Left ventricle myocardium superior (tissue), 1 donor: ENCODE measurements around the gene MMD. TPM values are rescaled to one million over a fixed set of nuclear protein-coding genes. Genes with fewer than 3 reads are reported as not detected.
"Not testable (repeated sequence)": the region's sequence is repeated elsewhere in the genome, so short reads cannot be mapped to it uniquely, and the experiment has no call there.

Experiments
- ATAC-seq: fragments of 200-7000 bp; cut with Tn5 transposase; one replicate; pipeline ENCODE4 v1.9.1; 2020; ENCODE audit warnings: mild to moderate bottlenecking, moderate library complexity
- DNase-seq: peaks from one replicate; pipeline ENCODE4 v3.0.0-alpha.2; 2020
- intact Hi-C: fragments of 100-400 bp; cut with micrococcal nuclease; formaldehyde crosslinking; loops from one replicate; pipeline ENCODE4 v1.11.0; 2022
- total RNA-seq: library from RNA; stranded (reverse); fragmentation: NEBNext Ultra II Directional; extraction: Animal tissue kit (Norgen Biotek cat#: 25700); gene quantifications from one replicate; pipeline ENCODE4 v1.2.1, GENCODE V29; 2021
- donor health status: DM: no; HTN: yes; CAD: no; lungs with severe emphysema.

MMD gene
- total RNA-seq, 1 donor from 2014 or later: 17.0 TPM

DNA sequence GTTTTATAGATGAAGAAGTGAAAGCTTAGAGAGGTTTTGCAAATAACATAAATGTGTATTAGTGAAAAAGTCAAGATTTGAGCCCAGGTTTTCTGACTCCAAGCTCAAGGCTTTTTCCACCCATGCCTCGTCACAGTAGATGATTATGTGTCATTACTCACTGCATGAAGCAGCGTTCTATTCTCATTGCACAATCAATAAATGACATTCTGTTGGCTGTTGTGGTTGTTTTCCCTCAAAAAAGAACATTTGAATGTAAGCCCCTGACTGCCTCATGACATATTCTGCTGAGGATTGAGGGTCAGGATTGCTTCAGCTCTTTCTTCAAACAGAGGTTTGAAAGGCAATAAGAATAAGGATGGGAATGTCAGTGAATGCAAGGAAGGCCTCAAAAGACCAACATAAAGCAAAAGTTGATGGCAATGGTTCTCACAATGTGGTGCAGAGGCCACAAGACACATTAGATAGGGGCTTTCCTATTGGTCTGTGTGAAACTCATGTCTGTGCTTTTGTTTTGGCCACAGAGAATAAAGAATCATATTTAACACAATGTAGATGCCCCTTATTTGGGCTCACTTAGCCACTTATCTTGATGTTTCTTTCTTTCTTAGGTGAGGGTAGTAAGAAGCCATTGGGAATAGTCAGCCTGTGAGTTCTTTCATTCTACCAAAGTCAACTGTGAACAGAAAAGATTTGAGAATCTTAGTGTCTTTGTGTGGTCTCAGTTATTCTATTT is 5.4 kb upstream of the MMD start:
- DNase-seq (no peak), ATAC-seq (no peak)
- intact Hi-C loops: no loop called here

DNA sequence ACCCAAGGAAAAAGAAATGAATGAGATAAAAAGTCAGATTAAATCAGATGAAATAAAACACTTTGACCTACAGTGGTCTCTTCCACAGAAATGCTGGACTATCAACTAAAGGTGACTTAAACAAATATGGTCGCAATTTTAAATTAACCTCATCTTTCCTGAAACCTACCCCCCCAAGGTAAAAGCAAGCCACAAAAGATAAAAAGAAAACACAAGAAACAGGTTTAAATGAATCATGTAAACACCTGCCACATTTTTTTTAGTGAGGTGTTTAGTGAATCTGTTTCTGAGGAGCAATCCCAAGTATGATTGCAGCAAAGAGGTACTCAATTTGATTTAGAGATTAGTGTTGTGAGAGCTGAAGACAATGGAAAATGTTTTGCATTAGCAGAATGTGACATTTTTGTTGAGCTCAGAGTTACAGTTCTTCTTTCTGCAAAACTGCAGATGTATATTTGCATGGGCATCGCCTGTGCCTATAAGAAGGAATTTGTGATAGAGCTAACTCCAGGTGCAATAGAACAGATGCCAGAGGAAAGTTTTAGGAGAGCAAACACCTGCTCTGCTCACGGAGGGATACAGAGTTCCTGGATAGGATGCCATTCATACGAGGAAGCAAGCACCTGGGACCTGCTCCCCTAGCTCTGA is 3.4 kb upstream of the MMD start:
- DNase-seq (no peak), ATAC-seq (no peak)
- intact Hi-C loops: no loop called here

DNA sequence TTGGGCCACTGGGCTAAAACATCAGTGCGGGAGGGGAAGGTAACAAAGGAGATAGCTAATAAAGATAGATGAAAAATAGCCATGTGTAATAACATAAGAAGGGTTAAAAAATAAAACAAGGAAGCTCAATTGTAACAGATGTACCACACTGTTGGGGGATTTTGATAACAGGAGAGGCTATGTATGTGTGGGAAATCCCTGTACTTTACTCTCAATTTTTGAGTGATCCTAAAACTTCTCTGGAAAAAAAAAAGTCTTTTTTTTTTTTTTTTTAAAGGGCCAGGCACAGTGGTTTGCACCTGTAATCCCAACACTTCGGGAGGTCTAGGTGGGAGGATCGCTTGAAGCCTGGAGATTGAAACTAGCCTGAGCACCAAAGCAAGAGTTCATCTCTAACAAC is 1.9 kb upstream of the MMD start:
- DNase-seq: no peak
- intact Hi-C loops: no loop called here
- ATAC-seq: no peak

DNA sequence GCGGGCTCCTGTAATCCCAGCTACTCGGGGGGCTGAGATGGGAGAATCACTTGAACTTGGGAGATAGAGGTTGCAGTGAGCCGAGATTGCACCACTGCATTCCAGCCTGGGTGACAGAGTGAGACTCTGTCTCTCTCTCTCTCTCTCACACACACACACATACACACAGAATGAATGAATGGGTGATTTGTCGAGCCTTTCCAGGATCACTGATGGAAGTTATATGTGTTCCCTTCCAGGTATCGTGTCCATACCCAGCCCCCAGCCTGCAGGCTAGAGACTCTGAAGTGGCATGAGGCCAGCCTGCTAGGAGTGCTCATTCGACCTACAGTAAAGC is 1.2 kb upstream of the MMD start:
- intact Hi-C loops, DNase-seq, ATAC-seq: not testable (repeated sequence)

DNA sequence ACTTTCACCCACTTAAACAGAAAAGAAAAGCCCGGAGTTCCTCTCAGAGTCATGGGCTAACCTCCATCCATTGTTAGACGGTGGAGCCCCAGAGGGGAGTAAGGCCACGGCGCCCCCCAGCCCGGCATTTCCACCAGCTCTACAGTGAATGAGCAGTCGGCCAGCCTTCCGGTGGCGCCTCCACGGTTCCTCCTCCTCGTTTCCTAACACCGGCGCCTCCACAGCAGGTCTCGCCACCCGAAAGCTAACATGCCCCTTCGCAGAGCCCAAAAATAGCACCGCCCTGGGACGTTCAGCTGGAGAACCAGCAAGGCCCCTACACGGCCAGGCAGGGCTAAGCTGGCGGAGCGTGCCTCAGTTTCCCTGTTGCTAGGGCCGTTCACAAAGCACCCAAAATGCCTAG is 858 bp downstream of the MMD start:
- DNase-seq (peak; percentile 75), ATAC-seq (peak; percentile 63)
- intact Hi-C loops: no loop called here

DNA sequence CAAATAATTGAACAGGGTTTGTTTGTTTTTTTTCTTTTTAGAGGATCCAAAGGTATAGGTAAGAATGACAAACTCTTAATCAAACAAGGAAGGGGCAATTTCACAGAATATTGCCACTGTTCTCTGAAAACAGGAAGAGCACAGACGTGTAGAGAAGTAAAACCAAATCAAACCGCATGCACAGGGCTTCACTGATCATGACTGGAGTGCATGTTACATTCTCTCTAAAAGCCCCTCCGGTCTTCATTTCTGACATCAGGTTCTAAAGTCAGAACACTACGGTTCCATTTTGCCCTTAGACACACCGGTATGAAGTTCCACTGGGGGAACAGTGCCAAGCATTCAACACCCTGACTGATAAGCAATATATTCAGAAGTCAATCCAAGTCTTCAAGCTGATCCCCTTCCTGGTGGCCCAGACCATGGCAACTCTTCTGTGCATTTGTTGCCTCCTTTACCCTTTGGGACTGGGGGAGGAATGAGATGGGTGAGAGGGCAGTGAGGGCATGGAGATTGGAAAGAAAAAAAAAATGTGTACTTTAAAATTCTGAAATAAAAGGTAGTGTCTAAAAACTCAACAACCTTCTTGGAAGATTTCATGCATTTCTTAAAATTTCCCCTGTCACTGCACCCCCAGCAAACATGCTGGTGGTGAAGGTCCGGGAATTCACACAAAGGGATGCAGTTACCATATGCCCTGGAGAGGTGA is 1.4 kb downstream of the MMD start:
- intact Hi-C loops: no loop called here
- DNase-seq: no peak
- peak; percentile 6 for ATAC-seq

DNA sequence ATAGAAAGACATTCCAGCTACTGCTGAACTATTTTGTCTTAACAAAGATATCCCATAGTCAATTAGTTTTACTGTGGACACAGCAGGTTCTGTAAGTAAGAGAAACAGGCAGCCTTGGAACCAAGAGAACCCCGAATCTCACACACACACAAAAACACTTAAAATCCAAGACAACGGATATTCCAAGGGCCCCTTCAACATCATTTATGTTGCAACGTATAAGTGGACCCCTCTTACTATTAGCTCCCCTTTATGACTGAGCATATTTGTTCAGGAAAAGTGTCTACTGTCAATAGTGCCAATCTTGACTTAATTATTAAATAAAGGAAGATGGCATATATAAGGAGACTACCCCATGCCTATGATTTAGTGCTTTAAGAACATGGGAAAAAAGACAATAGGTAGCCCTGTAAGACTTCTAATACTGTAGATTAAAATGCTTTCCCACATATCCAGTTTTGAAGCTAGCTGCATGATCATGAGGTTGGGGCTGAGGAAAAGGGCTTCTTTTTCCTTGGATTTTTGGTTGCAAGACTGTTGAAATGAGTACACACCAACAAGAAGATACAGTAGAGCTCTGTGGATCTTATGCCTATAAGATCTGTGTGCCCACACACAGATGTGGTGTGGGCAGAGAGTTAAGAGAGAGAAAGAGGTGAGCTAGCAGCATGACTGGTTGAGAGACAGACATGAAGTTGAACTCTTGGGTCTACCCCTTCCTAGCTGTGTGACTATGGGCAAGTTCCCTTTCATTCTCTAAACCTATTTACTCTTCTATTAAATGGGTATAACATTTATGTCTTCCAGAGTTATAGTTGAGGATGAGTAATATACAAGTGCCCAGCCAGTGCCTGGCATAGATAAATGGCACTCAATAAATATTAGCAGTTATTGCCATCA is 3.0 kb downstream of the MMD start:
- intact Hi-C loops: no loop called here
- ATAC-seq: no peak

DNA sequence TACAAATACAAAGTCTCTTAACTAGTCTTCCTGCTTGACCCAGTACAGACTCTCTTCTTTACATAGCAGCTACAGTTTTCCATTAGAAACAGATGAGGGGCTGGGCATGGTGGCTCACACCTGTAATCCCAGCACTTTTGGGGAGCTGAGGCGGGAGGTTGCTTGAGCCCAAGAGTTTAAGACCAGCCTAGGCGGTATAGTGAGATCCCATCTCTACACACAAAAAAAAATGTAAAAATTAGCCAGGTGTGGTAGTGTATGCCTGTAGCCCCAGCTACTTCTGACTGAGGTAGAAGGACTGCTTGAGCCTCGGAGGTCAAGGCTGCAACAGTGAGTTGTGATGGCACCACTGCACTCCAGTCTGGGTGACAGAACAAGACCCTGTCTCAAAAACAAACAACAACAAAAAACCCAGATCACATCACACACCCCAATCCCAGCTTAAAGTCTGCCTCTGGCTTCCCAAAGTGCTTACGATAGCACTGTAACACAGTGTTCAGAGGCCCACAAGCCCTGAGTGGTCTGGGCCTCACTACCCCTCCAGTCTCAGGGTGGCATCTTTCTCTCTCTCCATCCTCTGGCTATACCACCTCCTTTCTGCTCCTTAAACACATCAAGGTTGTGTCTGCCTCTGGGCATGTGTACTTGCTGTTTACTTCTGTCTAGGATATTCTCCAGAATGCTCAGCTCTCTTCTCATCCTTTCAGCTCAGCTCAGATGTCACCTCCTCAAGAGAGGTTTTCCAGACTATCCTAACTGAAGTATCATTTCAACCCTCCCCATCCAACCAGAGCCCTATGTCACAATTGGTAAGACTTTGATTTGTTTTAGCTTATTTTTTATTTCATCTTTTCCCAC is 4.0 kb downstream of the MMD start:
- intact Hi-C loops: no loop called here
- DNase-seq: no peak
- no peak for ATAC-seq

More for the DNA sequence above, 3.0 kb downstream of the MMD start:
- no peak for DNase-seq

DNA sequence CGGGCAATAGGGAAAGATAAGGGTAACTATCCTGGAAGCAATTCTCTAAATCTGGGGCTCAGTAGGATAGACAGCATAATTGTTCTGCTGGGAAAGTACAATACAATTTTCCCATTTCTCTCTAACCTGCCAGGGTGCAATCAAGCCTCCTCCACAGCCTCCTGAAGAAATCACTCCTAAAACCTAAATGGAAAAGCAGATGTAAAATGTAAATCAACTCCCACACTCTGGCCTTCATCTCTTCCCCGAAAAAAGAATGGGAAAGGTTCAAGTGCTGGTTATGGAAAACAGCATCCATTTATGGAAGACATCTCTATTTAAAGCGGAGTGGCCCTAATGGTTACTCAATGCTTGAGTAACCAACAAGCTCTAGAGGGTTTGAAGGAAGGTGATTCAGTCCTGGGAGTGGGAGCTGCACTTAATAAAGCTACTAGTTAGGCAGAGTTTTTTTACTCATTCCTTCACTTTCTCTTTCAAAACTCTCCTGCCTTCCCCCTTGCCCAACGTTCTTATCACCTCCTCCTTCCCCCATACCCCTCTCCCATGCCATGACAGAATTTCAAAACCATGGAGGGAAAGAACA is 5.1 kb downstream of the MMD start:
- intact Hi-C loops: no loop called here
- DNase-seq: no peak
- peak; percentile 24 for ATAC-seq

DNA sequence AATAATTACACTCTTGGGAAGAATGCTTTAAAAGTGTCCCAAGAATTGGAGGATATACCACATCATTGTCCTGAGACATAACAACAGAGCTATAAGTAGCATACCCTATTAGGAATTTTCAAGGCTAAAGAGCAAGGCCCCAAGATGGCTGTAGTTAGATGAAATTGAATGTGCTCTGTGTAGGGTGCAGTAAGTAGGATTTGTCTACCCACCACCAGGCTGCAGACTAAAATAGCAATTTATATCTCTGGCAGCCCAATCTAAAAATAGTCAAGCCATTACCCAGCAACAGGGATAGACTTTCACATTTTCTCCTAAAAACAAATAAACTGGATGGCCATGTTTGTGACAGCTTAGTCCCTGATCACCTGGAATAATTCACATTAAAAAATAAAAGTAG is 5.6 kb downstream of the MMD start:
- no peak for DNase-seq
- intact Hi-C loops: no loop called here
- ATAC-seq: peak; percentile 65

DNA sequence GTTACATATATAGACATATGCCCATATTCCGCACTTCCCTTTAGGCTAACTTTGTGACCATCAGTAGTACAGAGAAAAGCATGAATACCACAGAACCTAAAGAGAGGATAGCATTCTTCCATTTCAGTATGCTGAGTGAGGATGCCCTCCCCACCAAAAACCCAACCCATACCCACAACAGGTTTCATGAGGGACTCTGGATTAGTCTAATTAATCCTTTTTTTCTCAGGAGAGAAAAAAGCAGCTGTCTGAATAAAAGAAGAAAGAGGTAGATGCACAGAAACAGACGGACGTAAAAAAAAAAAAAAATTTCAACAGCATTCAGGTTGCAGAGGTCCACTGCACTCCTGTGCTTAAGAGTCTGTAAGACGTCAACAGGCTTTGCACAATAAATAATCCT is 6.7 kb downstream of the MMD start:
- DNase-seq: no peak
- no peak for ATAC-seq
- intact Hi-C loops: no loop called here

DNA sequence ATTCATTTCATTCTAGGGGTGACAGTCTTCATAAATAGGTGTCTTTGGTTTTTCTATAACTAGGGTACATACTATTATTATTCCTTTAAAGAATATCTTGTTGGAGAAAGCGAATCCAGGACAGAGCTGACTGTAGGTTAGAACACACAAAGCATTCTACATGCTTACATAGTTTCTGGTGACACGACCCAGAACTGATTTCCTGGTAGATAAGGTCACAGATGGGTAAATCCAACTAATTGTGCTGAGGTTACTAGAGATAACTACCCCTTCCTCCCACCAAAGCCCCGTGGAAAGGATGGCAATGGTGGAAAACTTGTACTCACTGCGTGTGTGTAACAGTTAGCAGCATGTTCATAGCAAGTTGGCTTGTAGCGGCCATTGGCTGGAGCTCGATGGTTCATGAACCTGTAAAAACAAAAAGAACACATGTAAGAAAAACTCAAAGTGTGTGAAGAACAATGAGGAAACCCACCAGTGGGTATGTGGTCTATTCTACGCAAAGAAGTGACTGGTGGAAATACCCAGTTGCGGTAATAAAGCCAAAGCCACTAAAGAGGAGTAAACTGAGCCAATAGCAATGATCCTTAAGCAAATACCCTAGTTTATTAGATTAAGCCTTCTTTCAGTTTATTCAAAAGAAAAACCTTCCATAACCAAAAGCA is 7.7 kb downstream of the MMD start:
- intact Hi-C loops: no loop called here
- ATAC-seq (no peak), DNase-seq (no peak)

DNA sequence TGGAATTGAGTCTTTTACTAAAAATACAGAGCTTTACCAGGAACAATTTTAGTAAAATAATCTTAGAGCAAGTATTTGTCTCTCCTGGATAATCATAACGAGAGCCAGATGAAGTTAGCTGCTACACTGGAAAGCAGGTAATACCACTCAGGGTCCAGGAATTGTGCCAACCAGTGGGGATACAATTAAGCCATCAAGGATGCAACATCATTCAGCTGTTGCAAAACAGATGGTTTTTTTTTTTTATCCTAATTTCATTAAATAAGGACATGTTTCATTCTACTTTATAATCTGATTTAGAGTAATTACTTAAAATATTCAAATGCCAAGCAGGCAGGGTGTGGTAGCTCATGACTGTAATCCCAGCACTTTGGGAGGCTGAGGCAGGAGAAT is 10.2 kb downstream of the MMD start:
- DNase-seq (no peak), ATAC-seq (no peak)
- intact Hi-C loops: no loop called here

DNA sequence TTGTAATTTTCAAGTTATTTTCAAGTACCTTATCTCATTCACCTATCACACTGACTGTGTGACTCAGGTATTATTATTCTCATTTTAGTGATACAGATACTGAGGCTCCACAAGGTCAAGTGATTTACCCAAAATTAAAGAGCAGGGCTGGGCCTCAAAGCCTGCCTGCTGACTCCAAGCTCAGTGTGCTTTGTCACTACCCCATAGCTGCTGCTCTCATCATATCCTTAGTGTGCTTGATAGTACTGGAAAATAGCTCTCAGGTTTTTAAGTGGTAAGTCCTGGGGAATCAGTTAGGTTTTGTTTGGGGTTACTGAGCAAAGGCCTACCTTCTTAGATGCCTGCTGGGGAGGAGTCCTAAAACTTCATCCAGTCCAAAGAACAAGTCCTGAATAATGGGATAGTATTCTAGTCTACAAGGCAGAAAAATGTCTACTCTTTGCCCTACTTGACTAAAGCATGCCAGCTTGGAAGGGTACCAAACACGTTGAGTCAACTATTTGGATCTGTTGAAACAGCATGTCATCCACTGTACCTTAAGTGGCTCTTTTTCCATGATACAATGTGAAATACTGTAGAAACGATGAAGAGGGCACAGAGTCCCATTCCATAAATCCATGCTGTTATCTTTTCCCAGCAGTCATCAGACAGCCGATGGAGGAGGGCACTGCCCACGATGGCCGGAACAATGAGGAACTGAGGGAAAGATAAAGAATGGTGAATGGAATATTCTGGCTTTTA is 10.7 kb downstream of the MMD start:
- ATAC-seq: peak; percentile 83
- intact Hi-C loops: no loop called here
- DNase-seq: no peak

DNA sequence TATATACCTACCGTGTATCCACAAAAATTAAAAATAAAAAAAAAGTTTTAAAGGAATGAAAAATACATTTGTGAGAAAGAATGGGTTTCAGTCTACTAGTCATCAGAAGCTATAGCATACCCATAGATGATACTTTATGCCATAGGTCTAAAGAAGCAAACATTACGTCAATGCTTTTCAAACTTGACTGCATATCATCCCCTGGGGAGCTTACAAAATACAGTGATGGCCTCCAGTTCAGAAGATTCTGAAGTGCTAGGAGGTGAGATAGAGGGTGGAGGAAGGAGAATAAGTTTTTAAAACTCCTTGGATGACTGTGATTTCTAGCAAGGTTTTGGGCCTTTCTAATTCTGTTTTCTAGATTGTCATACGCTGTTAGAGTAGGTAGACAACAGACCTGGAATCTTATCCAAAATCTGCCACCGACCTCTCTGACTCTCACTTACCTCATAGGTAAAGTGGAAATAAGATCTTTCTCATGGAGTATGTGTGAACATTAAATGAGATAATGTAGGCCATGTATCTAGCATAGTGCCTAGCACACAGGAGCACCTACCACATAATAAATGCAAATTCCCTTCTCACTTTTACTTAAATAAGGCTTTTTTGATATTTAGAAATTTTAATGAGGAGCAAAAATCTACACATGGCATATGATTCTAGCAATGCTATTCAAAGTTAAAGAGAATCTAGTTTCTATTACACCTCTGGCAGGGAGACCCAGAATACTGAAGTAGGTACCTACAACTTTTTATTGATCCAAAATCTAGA is 12.4 kb downstream of the MMD start:
- ATAC-seq (no peak), DNase-seq (no peak)
- intact Hi-C loops: no loop called here
